Fibroblast of upper back skin (primary cell): ENCODE data around the gene KDM5B.
A peak's percentile ranks its signal among the peaks of the same experiment; 100 is the strongest.
"Not testable (repeated sequence)": the region's sequence is repeated elsewhere in the genome, so short reads cannot be mapped to it uniquely, and the experiment has no call there.

Experiments
- DNase-seq: peaks from one replicate; pipeline ENCODE4 v3.0.0-alpha.2; 2013

The KDM5B gene

GRCh38 chr1:202791077-202791747, 17.0 kb downstream of the KDM5B start:
- DNase-seq, result no peak

- no peak for DNase-seq
These were observed 19.4 kb downstream of the KDM5B start for GRCh38 chr1:202788800-202789199.

GRCh38 chr1:202786804-202787203, 21.4 kb downstream of the KDM5B start:
- no peak for DNase-seq

- DNase-seq, result no peak
These were observed 27.0 kb downstream of the KDM5B start for GRCh38 chr1:202781180-202781579.

GRCh38 chr1:202770135-202770534, 38.1 kb downstream of the KDM5B start:
- DNase-seq, result no peak

GRCh38 chr1:202765721-202766120, 42.5 kb downstream of the KDM5B start:
- peak; percentile 59 for DNase-seq

- DNase-seq, result no peak
These were observed 46.2 kb downstream of the KDM5B start for GRCh38 chr1:202762019-202762418.

- DNase-seq, result no peak
These were observed 47.6 kb downstream of the KDM5B start for GRCh38 chr1:202760589-202760988.

GRCh38 chr1:202756391-202756790, 51.8 kb downstream of the KDM5B start:
- DNase-seq, result peak; percentile 13

- DNase-seq, result no peak
These were observed 53.9 kb downstream of the KDM5B start for GRCh38 chr1:202754293-202754692.

GRCh38 chr1:202752774-202753173, 55.4 kb downstream of the KDM5B start:
- DNase-seq, result no peak

GRCh38 chr1:202750761-202751160, 57.5 kb downstream of the KDM5B start:
- no peak for DNase-seq

- no peak for DNase-seq
These were observed 58.2 kb downstream of the KDM5B start for GRCh38 chr1:202750024-202750423.

- DNase-seq, result no peak
These were observed 62.8 kb downstream of the KDM5B start for GRCh38 chr1:202745323-202745888.

GRCh38 chr1:202744770-202745169, 63.5 kb downstream of the KDM5B start:
- DNase-seq, result not testable (repeated sequence)

GRCh38 chr1:202742496-202742895, 65.7 kb downstream of the KDM5B start:
- DNase-seq, result no peak

GRCh38 chr1:202733251-202733650, 75.0 kb downstream of the KDM5B start:
- DNase-seq, result no peak

- no peak for DNase-seq
These were observed 79.3 kb downstream of the KDM5B start for GRCh38 chr1:202728951-202729350.

GRCh38 chr1:202725526-202725925, 82.7 kb downstream of the KDM5B start:
- no peak for DNase-seq

- no peak for DNase-seq
These were observed 84.5 kb downstream of the KDM5B start for GRCh38 chr1:202723708-202724107.

- DNase-seq, result not testable (repeated sequence)
These were observed 85.2 kb downstream of the KDM5B start for GRCh38 chr1:202723046-202723445.

- DNase-seq, result no peak
These were observed 91.6 kb downstream of the KDM5B start for GRCh38 chr1:202716654-202717053.

GRCh38 chr1:202714202-202714601, 94.0 kb downstream of the KDM5B start:
- DNase-seq, result not testable (repeated sequence)

- no peak for DNase-seq
These were observed 95.1 kb downstream of the KDM5B start for GRCh38 chr1:202713110-202713509.
